ENCODE measurements around the gene FHOD3.
A peak's percentile ranks its signal among the peaks of the same experiment; 100 is the strongest.
"Not testable (repeated sequence)": the region's sequence is repeated elsewhere in the genome, so short reads cannot be mapped to it uniquely, and the experiment has no call there.

Gene FHOD3

GRCh38 chr18:36551274-36551673 is 253.8 kb downstream of the FHOD3 start:
- not testable (repeated sequence) for DNase-seq (ENCODE audit: low spot score)

GRCh38 chr18:36558234-36558633 is 260.7 kb downstream of the FHOD3 start:
- DNase-seq (ENCODE audit: low spot score), result no peak

- DNase-seq (ENCODE audit: low spot score), result no peak
These were observed 261.8 kb downstream of the FHOD3 start for GRCh38 chr18:36559149-36559857.

- DNase-seq (ENCODE audit: low spot score), result no peak
These were observed 262.7 kb downstream of the FHOD3 start for GRCh38 chr18:36560187-36560586.

GRCh38 chr18:36561046-36561445 is 263.5 kb downstream of the FHOD3 start:
- no peak for DNase-seq (ENCODE audit: low spot score)

- no peak for DNase-seq (ENCODE audit: low spot score)
These were observed 267.3 kb downstream of the FHOD3 start for GRCh38 chr18:36564841-36565240.

- no peak for DNase-seq (ENCODE audit: low spot score)
These were observed 270.3 kb downstream of the FHOD3 start for GRCh38 chr18:36567800-36568199.

- DNase-seq (ENCODE audit: low spot score), result no peak
These were observed 271.0 kb downstream of the FHOD3 start for GRCh38 chr18:36568487-36568886.

GRCh38 chr18:36572135-36572856 is 274.8 kb downstream of the FHOD3 start:
- peak; percentile 1 for DNase-seq (ENCODE audit: low spot score)

GRCh38 chr18:36576339-36576738 is 278.8 kb downstream of the FHOD3 start:
- DNase-seq (ENCODE audit: low spot score), result no peak

- no peak for DNase-seq (ENCODE audit: low spot score)
These were observed 281.6 kb downstream of the FHOD3 start for GRCh38 chr18:36578871-36579710.

GRCh38 chr18:36580266-36580665 is 282.8 kb downstream of the FHOD3 start:
- DNase-seq (ENCODE audit: low spot score), result no peak

- DNase-seq (ENCODE audit: low spot score), result no peak
These were observed 283.6 kb downstream of the FHOD3 start for GRCh38 chr18:36580874-36581750.

GRCh38 chr18:36582988-36583745 is 285.7 kb downstream of the FHOD3 start:
- no peak for DNase-seq (ENCODE audit: low spot score)

- DNase-seq (ENCODE audit: low spot score), result no peak
These were observed 292.5 kb downstream of the FHOD3 start for GRCh38 chr18:36589857-36590543.

- no peak for DNase-seq (ENCODE audit: low spot score)
These were observed 293.4 kb downstream of the FHOD3 start for GRCh38 chr18:36590621-36591580.

GRCh38 chr18:36592282-36592681 is 294.8 kb downstream of the FHOD3 start:
- no peak for DNase-seq (ENCODE audit: low spot score)

- no peak for DNase-seq (ENCODE audit: low spot score)
These were observed 295.5 kb downstream of the FHOD3 start for GRCh38 chr18:36593001-36593400.

GRCh38 chr18:36593641-36594040 is 296.1 kb downstream of the FHOD3 start:
- DNase-seq (ENCODE audit: low spot score), result no peak
